ENCODE measurements around the gene LHFPL2.
"Not testable (repeated sequence)": the region's sequence is repeated elsewhere in the genome, so short reads cannot be mapped to it uniquely, and the experiment has no call there.

Gene LHFPL2, protein sequence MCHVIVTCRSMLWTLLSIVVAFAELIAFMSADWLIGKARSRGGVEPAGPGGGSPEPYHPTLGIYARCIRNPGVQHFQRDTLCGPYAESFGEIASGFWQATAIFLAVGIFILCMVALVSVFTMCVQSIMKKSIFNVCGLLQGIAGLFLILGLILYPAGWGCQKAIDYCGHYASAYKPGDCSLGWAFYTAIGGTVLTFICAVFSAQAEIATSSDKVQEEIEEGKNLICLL
- long read RNA-seq, partial matches to known transcripts: 0 of 2 reads
- long read RNA-seq, other reads (novel, unspliced or antisense): 2 of 2 reads

DNA sequence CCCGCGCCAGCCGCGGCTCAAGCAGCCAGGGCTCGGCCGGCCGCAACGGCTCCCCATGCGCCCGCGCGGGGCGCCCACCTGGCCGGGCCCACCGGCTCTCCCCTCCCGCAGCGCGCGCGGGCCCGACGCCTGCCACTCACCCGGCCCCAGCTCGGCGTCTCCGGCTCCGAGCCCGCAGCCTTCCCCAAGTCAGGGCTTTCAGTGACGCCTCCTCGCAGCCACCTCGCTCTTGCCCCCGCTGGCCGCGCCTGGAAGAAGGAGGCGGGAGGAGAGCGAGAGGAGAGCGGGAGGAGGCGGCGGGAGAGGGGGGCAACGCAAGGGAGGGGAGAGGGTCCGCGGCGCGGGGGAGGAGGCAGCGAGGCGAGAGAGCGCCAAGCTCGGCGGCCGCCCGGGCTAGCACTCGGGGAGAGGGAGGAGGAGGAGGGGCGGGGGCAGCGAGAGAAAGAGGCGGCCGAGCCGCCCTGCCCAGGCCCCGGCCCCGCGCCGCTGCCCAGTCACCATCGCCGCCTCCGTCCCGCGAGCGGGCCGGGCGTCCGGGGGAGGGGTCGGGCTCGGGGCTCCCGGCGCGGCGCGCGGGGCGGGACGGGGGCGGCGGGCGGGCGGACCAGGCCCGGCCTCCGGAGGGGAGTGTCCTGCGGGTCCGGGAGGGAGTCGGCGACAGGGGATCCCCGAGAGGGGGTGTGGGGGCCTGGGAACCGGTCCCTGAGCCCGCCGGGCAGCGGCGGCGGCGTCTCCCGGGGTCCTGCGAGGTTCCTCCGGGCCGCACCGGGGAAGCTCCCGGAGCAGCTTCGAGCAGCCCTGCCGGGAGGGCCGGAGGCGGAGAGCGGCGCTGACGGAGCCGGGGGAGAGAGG lies at the start of gene LHFPL2:
TSS of gene LHFPL2 (minus strand) at position 414 of the 852 bp plus-strand sequence. CDS start 138,559 bp downstream, outside the sequence.
- TF ChIP-seq SPI1 (IDR thresholded peaks at IDR 0.05; ENCODE audit: borderline replicate concordance, low read depth) (no peak), GABPA (IDR thresholded peaks at IDR 0.05; ENCODE audit: low read depth) (no peak), POLR2AphosphoS5 (IDR thresholded peaks at IDR 0.05; ENCODE audit: low read depth) (no peak)
- TF ChIP-seq, protein P1, sequence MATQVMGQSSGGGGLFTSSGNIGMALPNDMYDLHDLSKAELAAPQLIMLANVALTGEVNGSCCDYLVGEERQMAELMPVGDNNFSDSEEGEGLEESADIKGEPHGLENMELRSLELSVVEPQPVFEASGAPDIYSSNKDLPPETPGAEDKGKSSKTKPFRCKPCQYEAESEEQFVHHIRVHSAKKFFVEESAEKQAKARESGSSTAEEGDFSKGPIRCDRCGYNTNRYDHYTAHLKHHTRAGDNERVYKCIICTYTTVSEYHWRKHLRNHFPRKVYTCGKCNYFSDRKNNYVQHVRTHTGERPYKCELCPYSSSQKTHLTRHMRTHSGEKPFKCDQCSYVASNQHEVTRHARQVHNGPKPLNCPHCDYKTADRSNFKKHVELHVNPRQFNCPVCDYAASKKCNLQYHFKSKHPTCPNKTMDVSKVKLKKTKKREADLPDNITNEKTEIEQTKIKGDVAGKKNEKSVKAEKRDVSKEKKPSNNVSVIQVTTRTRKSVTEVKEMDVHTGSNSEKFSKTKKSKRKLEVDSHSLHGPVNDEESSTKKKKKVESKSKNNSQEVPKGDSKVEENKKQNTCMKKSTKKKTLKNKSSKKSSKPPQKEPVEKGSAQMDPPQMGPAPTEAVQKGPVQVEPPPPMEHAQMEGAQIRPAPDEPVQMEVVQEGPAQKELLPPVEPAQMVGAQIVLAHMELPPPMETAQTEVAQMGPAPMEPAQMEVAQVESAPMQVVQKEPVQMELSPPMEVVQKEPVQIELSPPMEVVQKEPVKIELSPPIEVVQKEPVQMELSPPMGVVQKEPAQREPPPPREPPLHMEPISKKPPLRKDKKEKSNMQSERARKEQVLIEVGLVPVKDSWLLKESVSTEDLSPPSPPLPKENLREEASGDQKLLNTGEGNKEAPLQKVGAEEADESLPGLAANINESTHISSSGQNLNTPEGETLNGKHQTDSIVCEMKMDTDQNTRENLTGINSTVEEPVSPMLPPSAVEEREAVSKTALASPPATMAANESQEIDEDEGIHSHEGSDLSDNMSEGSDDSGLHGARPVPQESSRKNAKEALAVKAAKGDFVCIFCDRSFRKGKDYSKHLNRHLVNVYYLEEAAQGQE (IDR thresholded peaks at IDR 0.05; ENCODE audit: insufficient replicate concordance, low read depth): no peak
- TF ChIP-seq, protein P2, sequence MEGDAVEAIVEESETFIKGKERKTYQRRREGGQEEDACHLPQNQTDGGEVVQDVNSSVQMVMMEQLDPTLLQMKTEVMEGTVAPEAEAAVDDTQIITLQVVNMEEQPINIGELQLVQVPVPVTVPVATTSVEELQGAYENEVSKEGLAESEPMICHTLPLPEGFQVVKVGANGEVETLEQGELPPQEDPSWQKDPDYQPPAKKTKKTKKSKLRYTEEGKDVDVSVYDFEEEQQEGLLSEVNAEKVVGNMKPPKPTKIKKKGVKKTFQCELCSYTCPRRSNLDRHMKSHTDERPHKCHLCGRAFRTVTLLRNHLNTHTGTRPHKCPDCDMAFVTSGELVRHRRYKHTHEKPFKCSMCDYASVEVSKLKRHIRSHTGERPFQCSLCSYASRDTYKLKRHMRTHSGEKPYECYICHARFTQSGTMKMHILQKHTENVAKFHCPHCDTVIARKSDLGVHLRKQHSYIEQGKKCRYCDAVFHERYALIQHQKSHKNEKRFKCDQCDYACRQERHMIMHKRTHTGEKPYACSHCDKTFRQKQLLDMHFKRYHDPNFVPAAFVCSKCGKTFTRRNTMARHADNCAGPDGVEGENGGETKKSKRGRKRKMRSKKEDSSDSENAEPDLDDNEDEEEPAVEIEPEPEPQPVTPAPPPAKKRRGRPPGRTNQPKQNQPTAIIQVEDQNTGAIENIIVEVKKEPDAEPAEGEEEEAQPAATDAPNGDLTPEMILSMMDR (IDR thresholded peaks at IDR 0.05; ENCODE audit: insufficient read depth, low read length): no peak
- peak in 1 of 2 experiments; percentile 13 for DNase-seq (ENCODE audit: low read depth in 1 of 2, low spot score in 1 of 2)
- H3K27me3 ChIP-seq (ENCODE audit: insufficient read depth, poor library complexity, severe bottlenecking): no peaks in the 10 kb centered on the region
- H3K4me3 ChIP-seq (replicated peaks; ENCODE audit: insufficient read depth, low read length): peak within 1 kb of the TSS; percentile 53
- H3K27ac ChIP-seq (replicated peaks): no peak within 1 kb of the TSS

- H3K27me3 ChIP-seq (ENCODE audit: insufficient read depth, poor library complexity, severe bottlenecking): no peaks in the 10 kb centered on the region
- TF ChIP-seq, protein P2 (IDR thresholded peaks at IDR 0.05; ENCODE audit: insufficient read depth, low read length): no peak
- TF ChIP-seq POLR2AphosphoS5 (IDR thresholded peaks at IDR 0.05; ENCODE audit: low read depth) (no peak), GABPA (IDR thresholded peaks at IDR 0.05; ENCODE audit: low read depth) (no peak), SPI1 (IDR thresholded peaks at IDR 0.05; ENCODE audit: borderline replicate concordance, low read depth) (no peak)
- TF ChIP-seq, protein P1 (IDR thresholded peaks at IDR 0.05; ENCODE audit: insufficient replicate concordance, low read depth): no peak
- H3K4me3 ChIP-seq (replicated peaks; ENCODE audit: insufficient read depth, low read length): no peak overlapping the region
- no peak for DNase-seq (ENCODE audit: low read depth in 1 of 2, low spot score in 1 of 2)
- H3K27ac ChIP-seq (replicated peaks): no peak overlapping the region
These were observed 48.1 kb upstream of the LHFPL2 start for GRCh38 chr5:78696637-78697036.

- not testable (repeated sequence) for H3K4me3 ChIP-seq (replicated peaks; ENCODE audit: insufficient read depth, low read length); H3K27ac ChIP-seq (replicated peaks); DNase-seq (ENCODE audit: low read depth in 1 of 2, low spot score in 1 of 2); H3K27me3 ChIP-seq (ENCODE audit: insufficient read depth, poor library complexity, severe bottlenecking)
These were observed 47.5 kb upstream of the LHFPL2 start for GRCh38 chr5:78696052-78696451.

GRCh38 chr5:78693339-78693738 lies 44.8 kb upstream of the LHFPL2 start:
- Histone ChIP-seq H3K27me3 (ENCODE audit: insufficient read depth, poor library complexity, severe bottlenecking) (no peaks in the 10 kb centered on the region), H3K4me3 (replicated peaks; ENCODE audit: insufficient read depth, low read length) (no peak overlapping the region), H3K27ac (replicated peaks) (no peak overlapping the region)
- no peak for DNase-seq (ENCODE audit: low read depth in 1 of 2, low spot score in 1 of 2)
- TF ChIP-seq GABPA (IDR thresholded peaks at IDR 0.05; ENCODE audit: low read depth): no peak
